Neural progenitor cell (in vitro differentiated cells): ENCODE data around the gene CDCA8. TPM values are rescaled to one million over a fixed set of nuclear protein-coding genes. Genes with fewer than 3 reads are reported as not detected.

Source experiments
- DNase-seq: peaks from one replicate; pipeline ENCODE4 v3.0.0-alpha.2; 2016; ENCODE audit warnings: low spot score
- H2AFZ ChIP-seq: fragments of 200-600 bp; sonication (generic); replicated peaks from 2 replicates; pipeline ENCODE4 v1.6.1; 2016; ENCODE audit warnings: antibody characterized with exemption
- H3F3A ChIP-seq: fragments of 200-600 bp; sonication (generic); 2 replicates; pipeline ENCODE4 v1.6.1; 2016; ENCODE audit warnings: antibody characterized with exemption, low read depth
- H3K27ac ChIP-seq: fragments of 200-600 bp; sonication (generic); 2 replicates; pipeline ENCODE4 v1.5.1; 2016; ENCODE audit warnings: mild to moderate bottlenecking
- H3K27me3 ChIP-seq: fragments of 200-600 bp; sonication (generic); 2 replicates; pipeline ENCODE4 v1.6.1; 2016; ENCODE audit warnings: mild to moderate bottlenecking, moderate library complexity
- H3K36me3 ChIP-seq: fragments of 200-600 bp; sonication (generic); 2 replicates; pipeline ENCODE4 v1.5.1; 2016
- H3K4me1 ChIP-seq: fragments of 200-600 bp; sonication (generic); 2 replicates; pipeline ENCODE4 v1.6.1; 2016; ENCODE audit warnings: mixed run types
- H3K4me2 ChIP-seq: fragments of 200-600 bp; sonication (generic); 2 replicates; pipeline ENCODE4 v1.6.1; 2016
- H3K4me3 ChIP-seq: fragments of 200-600 bp; sonication (generic); 2 replicates; pipeline ENCODE4 v1.5.1; 2016
- H3K79me2 ChIP-seq: fragments of 200-600 bp; sonication (generic); 2 replicates; pipeline ENCODE4 v1.6.1; 2016; ENCODE audit warnings: low read depth
- H3K9ac ChIP-seq: fragments of 200-600 bp; sonication (generic); 2 replicates; pipeline ENCODE4 v1.6.1; 2016
- H3K9me3 ChIP-seq: fragments of 200-600 bp; sonication (generic); 2 replicates; pipeline ENCODE4 v1.5.1; 2016; ENCODE audit warnings: low read depth
- H4K20me1 ChIP-seq: fragments of 200-600 bp; sonication (generic); 2 replicates; pipeline ENCODE4 v1.6.1; 2016; ENCODE audit warnings: low read depth
- H3K27ac Mint-ChIP-seq: 3 replicates; pipeline ENCODE4 v1.8.0; 2021; ENCODE audit warnings: mixed read lengths
- H3K27me3 Mint-ChIP-seq: 2 replicates; pipeline ENCODE4 v1.8.0; 2022; ENCODE audit warnings: low read depth, mild to moderate bottlenecking, inconsistent platforms, moderate library complexity, mixed read lengths; ENCODE audit not compliant: insufficient read depth
- H3K36me3 Mint-ChIP-seq: 3 replicates; pipeline ENCODE4 v1.8.0; 2021; ENCODE audit warnings: mixed read lengths
- H3K4me1 Mint-ChIP-seq: 3 replicates; pipeline ENCODE4 v1.8.0; 2021; ENCODE audit warnings: mixed read lengths
- H3K4me3 Mint-ChIP-seq: 3 replicates; pipeline ENCODE4 v1.8.0; 2021; ENCODE audit warnings: mild to moderate bottlenecking, moderate library complexity, mixed read lengths
- H3K9me3 Mint-ChIP-seq: 3 replicates; pipeline ENCODE4 v1.8.0; 2020; ENCODE audit warnings: mixed read lengths
- CTCF ChIP-seq: fragments of 200-600 bp; sonication (generic); IDR thresholded peaks from 2 replicates; pipeline ENCODE4 v1.5.1; 2017; ENCODE audit warnings: antibody characterized with exemption, mild to moderate bottlenecking
- EZH2 ChIP-seq: fragments of 200-600 bp; sonication (generic); IDR thresholded peaks from 2 replicates; pipeline ENCODE4 v1.6.1; 2017; ENCODE audit warnings: antibody characterized with exemption, mild to moderate bottlenecking, moderate library complexity
- EZH2phosphoT487 ChIP-seq: fragments of 200-600 bp; sonication (generic); IDR thresholded peaks from 2 replicates; pipeline ENCODE4 v1.6.1; 2017; ENCODE audit warnings: antibody characterized with exemption
- total RNA-seq: library from RNA; depleted of rRNA; stranded (reverse); fragments of >200 nt; gene quantifications from 2 replicates; pipeline ENCODE4 v1.2.3, GENCODE V29; 2015; ENCODE audit warnings: low replicate concordance

The CDCA8 gene
- total RNA-seq, 1 donor from 2014 or later, result 49.3 TPM

- TF ChIP-seq EZH2 (no peak), CTCF (no peak), EZH2phosphoT487 (no peak)
- no peaks in the 10 kb centered on the region for H3K36me3 Mint-ChIP-seq
- H4K20me1 ChIP-seq, result no peaks in the 10 kb centered on the region
- no peak overlapping the region for H3K9ac ChIP-seq
- no peaks in the 10 kb centered on the region for H3K9me3 Mint-ChIP-seq
- H3K4me1 Mint-ChIP-seq, result peaks cover 48% of the 10 kb centered on the region
- peaks cover 5% of the 10 kb centered on the region for H3K27me3 ChIP-seq
- no peak overlapping the region for H3K4me3 ChIP-seq
- no peaks in the 10 kb centered on the region for H3K9me3 ChIP-seq
- peaks cover 16% of the 10 kb centered on the region for H3F3A ChIP-seq
- H3K4me3 Mint-ChIP-seq, result no peak overlapping the region
- H3K4me2 ChIP-seq, result no peak overlapping the region
- peaks cover 18% of the 10 kb centered on the region for H3K27me3 Mint-ChIP-seq
- no peaks in the 10 kb centered on the region for H3K36me3 ChIP-seq
- peak overlapping the region; percentile 83 for H3K27ac Mint-ChIP-seq
- peaks cover 18% of the 10 kb centered on the region for H3K4me1 ChIP-seq
- H3K27ac ChIP-seq, result no peak overlapping the region
- no peaks in the 10 kb centered on the region for H3K79me2 ChIP-seq
- no peak for DNase-seq
- H2AFZ ChIP-seq, result no peak overlapping the region
Measured at GRCh38 chr1:37656881-37657280, 35.4 kb upstream of the CDCA8 start.

- no peaks in the 10 kb centered on the region for H3K79me2 ChIP-seq
- H3K27ac ChIP-seq, result no peak overlapping the region
- TF ChIP-seq CTCF (no peak), EZH2 (no peak), EZH2phosphoT487 (no peak)
- H2AFZ ChIP-seq, result peak overlapping the region; percentile 26
- no peaks in the 10 kb centered on the region for H3K9me3 Mint-ChIP-seq
- H3K36me3 Mint-ChIP-seq, result no peaks in the 10 kb centered on the region
- H3K27ac Mint-ChIP-seq, result peak overlapping the region; percentile 93
- H3K4me1 Mint-ChIP-seq, result peaks cover 52% of the 10 kb centered on the region
- no peaks in the 10 kb centered on the region for H3K36me3 ChIP-seq
- H3K27me3 ChIP-seq, result peaks cover 5% of the 10 kb centered on the region
- no peak overlapping the region for H3K4me3 Mint-ChIP-seq
- no peak overlapping the region for H3K4me2 ChIP-seq
- H3K27me3 Mint-ChIP-seq, result peaks cover 17% of the 10 kb centered on the region
- no peak overlapping the region for H3K9ac ChIP-seq
- H3K4me3 ChIP-seq, result no peak overlapping the region
- no peaks in the 10 kb centered on the region for H3K9me3 ChIP-seq
- DNase-seq, result no peak
- no peaks in the 10 kb centered on the region for H4K20me1 ChIP-seq
- peaks cover 19% of the 10 kb centered on the region for H3F3A ChIP-seq
- H3K4me1 ChIP-seq, result peaks cover 18% of the 10 kb centered on the region
Measured at GRCh38 chr1:37657620-37658412, 34.5 kb upstream of the CDCA8 start.

GRCh38 chr1:37658486-37658885, 33.8 kb upstream of the CDCA8 start:
- peaks cover 19% of the 10 kb centered on the region for H3F3A ChIP-seq

More at GRCh38 chr1:37658486-37658885, 33.8 kb upstream of the CDCA8 start:
- no peak overlapping the region for H3K4me2 ChIP-seq
- no peak for DNase-seq
- H3K9me3 ChIP-seq, result no peaks in the 10 kb centered on the region
- H3K36me3 Mint-ChIP-seq, result no peaks in the 10 kb centered on the region
- no peaks in the 10 kb centered on the region for H3K9me3 Mint-ChIP-seq
- H3K4me3 ChIP-seq, result no peak overlapping the region
- H3K79me2 ChIP-seq, result no peaks in the 10 kb centered on the region
- TF ChIP-seq EZH2phosphoT487 (no peak), EZH2 (no peak), CTCF (no peak)
- H3K27me3 ChIP-seq, result peaks cover 5% of the 10 kb centered on the region
- H3K27me3 Mint-ChIP-seq, result peaks cover 19% of the 10 kb centered on the region
- H3K36me3 ChIP-seq, result no peaks in the 10 kb centered on the region
- H3K4me1 ChIP-seq, result peaks cover 22% of the 10 kb centered on the region
- H4K20me1 ChIP-seq, result no peaks in the 10 kb centered on the region
- H3K4me3 Mint-ChIP-seq, result peak overlapping the region; percentile 52
- peaks cover 59% of the 10 kb centered on the region for H3K4me1 Mint-ChIP-seq
- H3K27ac Mint-ChIP-seq, result peak overlapping the region; percentile 93
- H2AFZ ChIP-seq, result no peak overlapping the region
- H3K9ac ChIP-seq, result no peak overlapping the region
- no peak overlapping the region for H3K27ac ChIP-seq
